Central memory CD8-positive, alpha-beta T cell (primary cell): ENCODE data around the gene CSTB.
A peak's percentile ranks its signal among the peaks of the same experiment; 100 is the strongest.

Experiments
- ATAC-seq: fragments of 150-1000 bp; cut with Tn5 transposase; replicated peaks from 2 replicates; pipeline ENCODE4 v1.10.0; 2022; ENCODE audit warnings: mild to moderate bottlenecking, moderate FRiP score, moderate number of reproducible peaks; ENCODE audit not compliant: poor library complexity, severe bottlenecking; ENCODE audit errors: extremely low read depth
- DNase-seq, 2 donors: peaks; one replicate each; pipeline ENCODE4 v3.0.0; 2021; ENCODE audit warnings: low spot score in 2 of 2
- H3K27ac Mint-ChIP-seq: one replicate; pipeline ENCODE4 v1.8.0; 2022; ENCODE audit warnings: low read depth, mild to moderate bottlenecking, moderate library complexity, mixed read lengths
- H3K27me3 Mint-ChIP-seq: one replicate; pipeline ENCODE4 v1.8.0; 2022; ENCODE audit warnings: mixed read lengths
- H3K36me3 Mint-ChIP-seq: one replicate; pipeline ENCODE4 v1.8.0; 2022; ENCODE audit warnings: mild to moderate bottlenecking, moderate library complexity, mixed read lengths; ENCODE audit not compliant: insufficient read depth
- H3K4me1 Mint-ChIP-seq: one replicate; pipeline ENCODE4 v1.8.0; 2022; ENCODE audit warnings: mixed read lengths
- H3K4me3 Mint-ChIP-seq: one replicate; pipeline ENCODE4 v1.8.0; 2022; ENCODE audit warnings: mild to moderate bottlenecking, moderate library complexity, mixed read lengths
- H3K9me3 Mint-ChIP-seq: one replicate; pipeline ENCODE4 v1.8.0; 2022; ENCODE audit warnings: mixed read lengths

CSTB gene

DNA sequence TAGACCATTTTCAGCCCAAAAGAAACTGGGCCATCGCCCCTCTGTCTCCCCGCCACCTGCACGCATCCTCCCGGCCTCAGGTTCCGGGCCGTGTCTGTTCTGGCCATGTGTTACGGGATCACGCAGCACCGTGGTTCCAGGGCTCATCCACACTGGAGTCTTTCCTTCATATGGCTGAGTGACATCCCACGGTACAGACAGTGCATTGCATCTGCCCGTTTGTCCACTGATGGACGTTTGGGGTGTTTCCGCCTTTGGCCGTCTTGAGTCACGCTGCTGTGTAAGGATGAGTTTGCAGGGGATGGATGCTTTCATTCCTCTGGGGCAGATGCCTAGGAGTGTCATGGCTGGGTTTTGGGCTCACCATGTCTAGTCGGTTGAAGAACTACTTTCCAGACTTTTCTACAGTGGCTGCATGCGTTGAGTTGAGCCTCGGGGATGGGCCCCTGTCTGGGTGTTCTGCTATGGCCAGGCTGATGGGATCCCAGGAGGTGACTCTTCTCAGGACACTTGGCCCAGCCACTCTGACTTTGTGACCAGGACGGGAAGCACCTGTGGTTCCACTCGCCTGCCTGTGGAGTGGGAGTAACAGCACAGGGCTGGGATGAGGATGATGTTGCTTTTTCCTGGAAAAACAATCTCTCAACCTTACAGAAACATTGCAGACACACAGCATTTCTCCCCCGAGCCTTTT lies 30.1 kb upstream of the CSTB start:
- DNase-seq (no peak), ATAC-seq (no peak)
- no peak overlapping the region for H3K27ac Mint-ChIP-seq
- peaks cover 10% of the 10 kb centered on the region for H3K36me3 Mint-ChIP-seq
- no peak overlapping the region for H3K4me3 Mint-ChIP-seq
- no peaks in the 10 kb centered on the region for H3K9me3 Mint-ChIP-seq
- peaks cover 7% of the 10 kb centered on the region for H3K4me1 Mint-ChIP-seq
- H3K27me3 Mint-ChIP-seq: no peaks in the 10 kb centered on the region

DNA sequence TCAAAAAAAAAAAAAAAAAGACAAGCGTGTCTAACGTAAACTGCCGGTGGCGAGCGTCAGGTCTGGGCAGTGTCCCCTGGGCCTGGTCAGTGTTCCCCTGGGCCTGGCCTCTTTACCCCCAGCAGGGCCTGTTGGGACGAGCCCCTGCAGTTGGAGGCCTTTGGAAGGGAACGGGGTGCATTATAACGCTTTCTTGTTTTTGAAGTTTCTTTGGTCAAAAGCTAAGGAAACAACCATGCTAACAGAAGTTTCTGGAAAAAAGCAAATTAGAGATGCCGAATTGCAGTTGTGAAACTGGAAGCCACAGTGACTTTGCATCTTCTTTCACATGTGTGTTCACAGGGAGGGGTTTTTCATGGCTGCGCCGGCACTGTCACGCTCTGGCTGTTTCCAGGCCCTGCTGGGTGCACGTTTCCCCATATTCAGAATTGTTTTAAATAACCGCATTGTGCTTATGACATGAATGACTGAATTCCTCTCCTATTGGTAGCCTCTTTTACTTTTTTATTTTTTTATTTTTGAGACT lies 29.2 kb upstream of the CSTB start:
- H3K4me3 Mint-ChIP-seq: no peak overlapping the region

DNA sequence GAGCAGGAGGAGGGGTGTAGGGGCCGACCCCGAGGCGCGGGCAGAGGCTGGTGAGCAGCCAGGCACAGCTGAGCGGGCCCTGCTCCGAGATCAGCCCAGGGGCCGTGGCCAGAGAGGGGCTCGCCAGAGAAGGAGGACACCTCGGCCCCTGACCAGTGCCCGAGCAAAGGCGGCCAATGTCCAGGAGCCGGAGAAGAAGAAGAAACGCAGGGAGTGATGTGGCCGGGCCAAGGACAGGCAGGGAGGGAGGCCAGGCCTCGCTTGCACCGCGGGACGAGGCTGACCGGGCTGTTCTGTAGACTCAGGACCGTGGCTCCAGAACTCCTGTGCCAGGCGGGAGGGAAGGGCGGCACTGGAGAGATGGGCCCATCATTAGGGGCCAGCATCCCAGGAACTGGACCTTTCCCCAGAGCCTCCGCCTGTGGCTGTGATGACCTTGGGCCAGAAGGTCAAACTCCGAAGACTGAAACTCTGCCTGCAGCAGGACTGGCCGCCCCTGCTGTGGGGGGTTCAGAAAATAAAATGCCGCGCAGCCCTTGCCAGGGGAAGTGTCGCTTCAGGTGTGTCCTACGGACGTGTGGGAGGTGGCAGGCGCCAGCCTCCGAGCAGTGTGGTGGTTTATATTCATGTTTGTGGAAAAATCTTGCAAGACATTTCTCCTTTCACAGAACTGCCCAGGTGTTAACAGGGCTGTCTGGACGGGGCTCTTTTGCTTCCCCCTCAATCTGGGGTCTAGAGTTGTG lies 27.6 kb upstream of the CSTB start:
- no peak overlapping the region for H3K27ac Mint-ChIP-seq
- ATAC-seq (no peak), DNase-seq (no peak)
- no peaks in the 10 kb centered on the region for H3K9me3 Mint-ChIP-seq
- peaks cover 11% of the 10 kb centered on the region for H3K36me3 Mint-ChIP-seq
- no peaks in the 10 kb centered on the region for H3K4me1 Mint-ChIP-seq
- no peak overlapping the region for H3K4me3 Mint-ChIP-seq
- no peaks in the 10 kb centered on the region for H3K27me3 Mint-ChIP-seq

More for the DNA sequence above, 29.2 kb upstream of the CSTB start:
- peaks cover 11% of the 10 kb centered on the region for H3K36me3 Mint-ChIP-seq
- H3K9me3 Mint-ChIP-seq: no peaks in the 10 kb centered on the region
- H3K27ac Mint-ChIP-seq: no peak overlapping the region
- H3K4me1 Mint-ChIP-seq: no peaks in the 10 kb centered on the region
- H3K27me3 Mint-ChIP-seq: no peaks in the 10 kb centered on the region
- ATAC-seq (peak; percentile 52), DNase-seq (no peak)

DNA sequence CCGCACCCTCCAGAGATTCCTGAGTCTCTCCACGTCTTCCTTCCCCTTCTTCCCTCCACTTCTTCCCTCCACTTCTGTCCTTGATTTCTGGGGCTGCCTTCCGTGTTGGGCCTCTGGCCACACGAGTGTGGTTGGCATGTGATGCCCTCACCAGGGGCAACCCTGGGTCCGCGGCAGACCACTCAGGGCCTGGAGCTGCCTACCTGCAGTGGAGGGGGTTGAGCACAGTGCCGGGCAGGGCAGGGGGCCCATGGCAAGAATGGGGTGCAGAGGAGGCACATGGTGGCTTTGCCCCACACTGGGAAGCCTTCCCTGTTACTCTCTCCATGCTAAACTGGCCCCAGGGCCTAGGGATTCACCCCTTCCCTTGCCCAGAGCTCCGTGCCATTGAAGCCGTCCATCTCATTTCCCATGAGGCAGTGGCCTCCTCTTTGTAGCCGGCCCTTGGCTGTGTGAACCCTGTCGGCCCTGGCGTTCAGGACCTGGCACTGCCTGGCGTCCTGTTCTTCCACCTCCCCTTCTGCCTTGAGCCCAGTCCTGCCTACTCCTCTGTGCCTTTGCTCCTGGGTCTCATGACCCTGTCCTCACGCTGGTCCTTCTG lies 26.7 kb upstream of the CSTB start:
- DNase-seq (no peak), ATAC-seq (no peak)
- peaks cover 15% of the 10 kb centered on the region for H3K36me3 Mint-ChIP-seq
- H3K27me3 Mint-ChIP-seq: no peaks in the 10 kb centered on the region
- H3K9me3 Mint-ChIP-seq: no peaks in the 10 kb centered on the region
- H3K4me1 Mint-ChIP-seq: peaks cover 5% of the 10 kb centered on the region
- no peak overlapping the region for H3K4me3 Mint-ChIP-seq
- no peak overlapping the region for H3K27ac Mint-ChIP-seq

DNA sequence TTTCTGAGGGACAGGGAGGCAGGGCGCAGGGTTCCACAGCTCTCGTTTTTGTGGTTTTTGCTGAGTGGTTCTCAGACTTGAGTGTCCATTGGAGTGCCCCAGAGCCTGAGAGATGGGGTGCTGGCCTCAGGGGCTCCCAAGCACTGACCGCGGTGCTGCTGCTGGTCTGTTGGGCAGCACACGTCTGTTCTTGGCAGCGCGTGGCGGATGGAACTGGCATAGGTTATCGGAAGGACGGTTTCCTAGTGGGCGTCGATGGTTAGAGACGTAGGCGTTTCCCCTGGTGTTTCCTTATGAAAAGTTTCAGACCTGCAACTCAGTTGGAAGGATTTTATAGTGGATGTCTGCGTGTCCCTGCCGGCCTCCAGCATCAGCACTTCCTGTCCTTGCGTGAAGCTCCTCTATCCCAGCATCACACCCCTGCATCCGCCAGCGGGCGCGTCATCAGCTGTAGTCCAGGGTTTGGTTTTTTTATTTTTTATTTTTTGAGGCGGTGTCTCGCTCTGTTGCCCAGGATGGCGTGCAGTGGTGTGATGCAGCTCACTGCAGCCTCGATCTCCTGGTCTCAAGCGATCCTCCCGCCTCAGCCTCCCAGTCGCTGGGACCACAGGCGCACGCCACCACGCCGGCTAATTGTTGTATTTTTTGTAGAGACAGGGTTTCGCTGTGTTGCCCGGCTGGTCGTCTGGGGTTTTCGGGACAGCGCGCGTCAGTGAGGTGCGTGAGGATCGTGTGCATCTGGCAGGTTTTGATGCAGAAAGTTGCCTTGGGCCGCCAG lies 25.1 kb upstream of the CSTB start:
- ATAC-seq (no peak), DNase-seq (no peak)
- no peaks in the 10 kb centered on the region for H3K27me3 Mint-ChIP-seq
- H3K4me3 Mint-ChIP-seq: no peak overlapping the region
- no peaks in the 10 kb centered on the region for H3K9me3 Mint-ChIP-seq
- no peak overlapping the region for H3K27ac Mint-ChIP-seq
- H3K36me3 Mint-ChIP-seq: peaks cover 25% of the 10 kb centered on the region
- H3K4me1 Mint-ChIP-seq: peaks cover 5% of the 10 kb centered on the region

DNA sequence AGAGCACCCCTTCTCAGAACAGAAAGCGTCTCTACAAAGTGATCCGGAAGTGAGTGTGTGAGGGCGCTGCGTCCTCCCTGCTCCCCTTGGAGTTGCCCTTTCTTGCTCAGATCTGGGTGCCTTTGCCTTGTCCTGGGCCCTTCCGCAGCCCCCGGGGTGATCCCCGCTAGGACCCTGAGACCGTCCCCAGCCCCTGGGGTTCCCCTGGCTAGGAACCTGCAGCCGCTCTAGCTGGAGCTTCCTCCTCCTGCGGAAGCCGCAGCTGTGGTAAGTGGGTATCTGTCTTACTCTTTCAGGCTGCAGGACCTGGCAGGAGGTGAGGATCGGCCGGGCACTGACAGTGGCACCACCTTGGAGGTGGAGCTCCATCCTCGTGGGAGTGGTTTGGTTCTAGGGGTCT lies 24.5 kb upstream of the CSTB start:
- no peaks in the 10 kb centered on the region for H3K9me3 Mint-ChIP-seq
- H3K4me3 Mint-ChIP-seq: no peak overlapping the region
- DNase-seq (no peak), ATAC-seq (no peak)
- no peaks in the 10 kb centered on the region for H3K27me3 Mint-ChIP-seq
- H3K4me1 Mint-ChIP-seq: peaks cover 5% of the 10 kb centered on the region
- no peak overlapping the region for H3K27ac Mint-ChIP-seq
- peaks cover 28% of the 10 kb centered on the region for H3K36me3 Mint-ChIP-seq

DNA sequence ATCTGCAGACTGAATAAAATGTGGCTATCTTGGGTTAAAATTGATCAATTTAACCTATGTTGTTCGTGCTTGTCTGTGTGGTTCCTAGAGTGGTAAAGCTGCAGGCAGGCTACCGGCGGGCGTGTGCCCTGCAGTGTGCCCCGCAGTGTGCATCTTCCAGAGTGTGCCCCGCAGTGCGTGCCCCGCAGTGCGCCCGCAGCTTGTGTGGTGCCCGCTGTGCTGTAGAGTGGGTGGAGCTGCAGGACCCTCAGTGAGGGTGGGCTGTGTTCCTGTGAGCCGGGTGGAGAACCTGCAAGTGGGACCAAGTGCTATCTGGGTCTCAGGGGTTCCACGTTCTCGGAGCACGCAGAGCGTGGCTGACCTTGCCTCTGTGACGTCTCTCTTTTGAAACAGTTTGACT lies 24.0 kb upstream of the CSTB start:
- no peak for ATAC-seq
- Mint-ChIP-seq H3K36me3 (peaks cover 30% of the 10 kb centered on the region), H3K4me1 (peaks cover 5% of the 10 kb centered on the region), H3K4me3 (no peak overlapping the region), H3K27ac (no peak overlapping the region), H3K9me3 (no peaks in the 10 kb centered on the region), H3K27me3 (no peaks in the 10 kb centered on the region)
- no peak for DNase-seq

DNA sequence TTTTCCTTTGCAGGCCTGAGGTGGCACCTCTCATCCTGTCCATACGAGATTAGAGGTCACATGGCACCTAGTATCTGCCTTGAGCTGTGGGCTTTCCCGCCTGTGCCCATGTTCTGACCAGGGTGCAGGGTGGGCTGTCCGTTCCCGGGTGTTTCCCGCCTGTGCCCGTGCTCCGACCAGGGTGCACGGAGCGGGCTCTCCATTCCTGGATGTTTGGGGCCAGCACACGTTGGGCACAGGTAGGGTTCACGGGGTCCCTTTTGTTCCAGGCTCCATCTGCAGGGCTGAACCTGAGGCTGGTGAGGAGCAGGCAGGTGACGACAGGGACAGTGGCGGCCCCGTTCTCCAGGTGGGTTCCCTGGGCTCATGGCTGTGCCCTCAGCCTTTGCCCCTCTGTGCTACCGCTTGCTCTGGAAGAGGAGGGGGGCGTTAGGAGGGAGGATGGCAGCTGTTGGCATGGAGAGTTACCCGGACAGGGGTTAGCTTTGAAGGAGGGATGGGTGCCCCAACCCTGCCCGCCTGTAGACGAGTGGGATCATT lies 23.3 kb upstream of the CSTB start:
- peaks cover 5% of the 10 kb centered on the region for H3K4me1 Mint-ChIP-seq

DNA sequence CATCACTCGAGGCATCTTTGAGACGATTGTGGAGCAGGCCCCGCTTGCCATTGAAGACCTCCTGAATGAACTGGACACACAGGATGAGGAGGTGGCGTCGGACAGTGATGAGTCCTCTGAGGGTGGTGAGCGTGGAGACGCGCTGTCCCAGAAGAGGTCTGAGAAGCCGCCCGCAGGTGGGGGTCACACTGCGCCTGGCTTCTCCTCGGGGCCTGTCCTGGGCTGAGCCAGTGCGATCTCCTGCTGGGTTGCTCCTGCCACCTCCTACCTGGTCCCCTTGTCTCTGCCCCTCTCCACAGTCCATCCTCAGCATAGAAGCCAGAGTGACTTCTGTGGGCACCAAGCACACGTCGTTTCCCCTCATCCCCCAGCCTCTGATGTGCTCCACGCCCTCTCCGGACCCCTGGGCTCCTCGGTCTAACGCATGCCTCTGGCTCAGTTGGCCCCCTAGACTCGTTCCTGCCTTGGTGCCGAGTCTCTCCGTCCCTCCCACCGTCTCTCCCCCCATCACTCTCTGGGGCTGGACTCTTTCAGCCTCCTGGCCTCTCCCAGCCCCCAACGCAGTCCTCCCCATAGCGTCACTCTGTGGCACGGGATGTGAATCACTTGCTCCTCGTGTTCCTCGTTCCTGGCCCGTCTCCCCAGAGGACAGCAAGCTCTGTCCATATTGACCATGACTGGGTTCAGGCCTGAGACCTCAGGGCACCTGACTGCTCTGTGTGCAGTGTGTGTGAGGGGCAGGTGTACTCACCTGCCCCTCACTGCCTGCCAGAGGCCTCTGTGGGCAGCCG lies 22.0 kb upstream of the CSTB start:
- ATAC-seq: no peak
- no peaks in the 10 kb centered on the region for H3K27me3 Mint-ChIP-seq
- H3K27ac Mint-ChIP-seq: no peak overlapping the region
- no peak overlapping the region for H3K4me3 Mint-ChIP-seq
- no peak for DNase-seq
- H3K36me3 Mint-ChIP-seq: peaks cover 41% of the 10 kb centered on the region
- peaks cover 7% of the 10 kb centered on the region for H3K4me1 Mint-ChIP-seq
- H3K9me3 Mint-ChIP-seq: no peaks in the 10 kb centered on the region

More for the DNA sequence above, 23.3 kb upstream of the CSTB start:
- no peak for DNase-seq
- ATAC-seq: no peak
- no peak overlapping the region for H3K4me3 Mint-ChIP-seq
- H3K36me3 Mint-ChIP-seq: peaks cover 33% of the 10 kb centered on the region
- H3K27me3 Mint-ChIP-seq: no peaks in the 10 kb centered on the region
- no peak overlapping the region for H3K27ac Mint-ChIP-seq
- no peaks in the 10 kb centered on the region for H3K9me3 Mint-ChIP-seq

DNA sequence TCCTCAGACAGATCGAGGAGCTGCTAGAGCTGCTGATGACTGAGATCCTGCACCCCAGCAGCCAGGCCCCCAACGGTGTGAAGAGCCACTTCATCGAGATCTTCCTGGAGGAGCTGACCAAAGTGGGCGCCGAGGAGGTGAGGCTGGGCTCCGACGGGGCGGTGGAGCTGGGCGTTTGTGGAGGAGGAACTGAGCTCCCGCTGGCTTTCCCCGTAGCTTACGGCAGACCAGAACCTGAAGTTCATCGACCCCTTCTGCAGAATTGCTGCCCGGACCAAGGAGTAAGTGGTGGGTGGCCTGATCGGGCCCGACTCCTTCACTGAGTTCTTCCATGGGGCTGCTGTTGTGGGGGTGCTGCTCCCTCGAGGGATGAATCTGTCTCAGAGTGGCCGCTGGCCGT lies 21.3 kb upstream of the CSTB start:
- H3K4me1 Mint-ChIP-seq: peaks cover 11% of the 10 kb centered on the region
- H3K27ac Mint-ChIP-seq: no peak overlapping the region
- no peaks in the 10 kb centered on the region for H3K9me3 Mint-ChIP-seq
- DNase-seq: no peak
- peaks cover 38% of the 10 kb centered on the region for H3K36me3 Mint-ChIP-seq
- ATAC-seq: no peak
- H3K4me3 Mint-ChIP-seq: no peak overlapping the region
- no peaks in the 10 kb centered on the region for H3K27me3 Mint-ChIP-seq

DNA sequence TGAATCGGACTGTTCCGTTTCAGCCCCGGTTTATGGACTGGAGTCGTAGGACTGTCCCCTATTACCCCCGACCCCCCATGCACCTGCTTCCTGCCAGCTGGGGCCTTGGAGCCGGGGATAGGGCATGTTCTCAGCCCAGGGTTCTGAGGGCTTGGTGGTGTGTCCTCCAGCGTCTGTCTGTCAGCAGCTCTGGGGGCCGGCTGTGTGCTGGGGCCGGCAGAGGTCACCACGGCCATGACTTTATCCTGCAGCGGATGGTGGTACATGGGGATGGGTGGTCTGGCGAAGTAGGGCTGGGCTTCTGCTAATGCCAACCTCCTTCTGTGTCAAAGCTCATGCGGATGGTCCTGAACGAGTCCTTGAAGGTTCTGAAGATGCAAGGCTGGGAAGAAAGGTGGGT lies 18.7 kb upstream of the CSTB start:
- Mint-ChIP-seq H3K4me1 (peaks cover 29% of the 10 kb centered on the region), H3K4me3 (no peak overlapping the region), H3K27me3 (no peaks in the 10 kb centered on the region), H3K9me3 (no peaks in the 10 kb centered on the region), H3K36me3 (peaks cover 41% of the 10 kb centered on the region), H3K27ac (no peak overlapping the region)
- DNase-seq: no peak
- ATAC-seq: no peak
